Testis (tissue), 2 donors: ENCODE results near the gene MAMLD1.

ENCODE experiments used
- CTCF ChIP-seq, 3 experiments: fragments of 450-650 bp in 2 of 3; fragments of 200-600 bp in 1 of 3; sonication (generic) in 1 of 3; IDR thresholded peaks; one replicate each; pipeline ENCODE4 v1.5.1; 2016 to 2019; ENCODE audit warnings: antibody characterized with exemption in 3 of 3, mild to moderate bottlenecking in 2 of 3, moderate library complexity in 1 of 3
- POLR2A ChIP-seq: fragments of 450-650 bp; IDR thresholded peaks from one replicate; pipeline ENCODE4 v1.6.1; 2017; ENCODE audit warnings: antibody characterized with exemption, mild to moderate bottlenecking, moderate library complexity

- TF ChIP-seq CTCF (IDR thresholded peaks at IDR 0.05) (no peak), POLR2A (no peak)
These were observed 10.5 kb upstream of the MAMLD1 start for GRCh38 chrX:150352581-150352980.
